ENCODE data around the gene TMED1. TPM values are rescaled to one million over a fixed set of nuclear protein-coding genes. Genes with fewer than 3 reads are reported as not detected.
A peak's percentile ranks its signal among the peaks of the same experiment; 100 is the strongest.

TMED1 gene
- total and polyA plus RNA-seq, 2 experiments from 2014 or later = 29.7 to 37.2 TPM

- Mint-ChIP-seq H3K4me1 (no peaks in the 10 kb centered on the region), H3K9me3 (no peaks in the 10 kb centered on the region), H3K27me3 (ENCODE audit: insufficient read depth, low read depth, poor library complexity) (peaks cover 13% of the 10 kb centered on the region), H3K27ac (peak overlapping the region; percentile 70; the same call in 1 of the 2 replicates), H3K36me3 (ENCODE audit: low read depth) (peaks cover 26% of the 10 kb centered on the region), H3K4me3 (no peak overlapping the region)
- no peaks in the 10 kb centered on the region for H3K9me2 ChIP-seq (ENCODE audit: insufficient read depth)
- ATAC-seq (peak; percentile 16), DNase-seq (ENCODE audit: low spot score) (no peak)
- H3F3A ChIP-seq (replicated peaks; ENCODE audit: low read depth) = no peaks in the 10 kb centered on the region
- H2AFZ ChIP-seq = no peak overlapping the region
- peak overlapping the region; percentile 45; the same call in 1 of the 2 replicates for H3K27ac ChIP-seq (ENCODE audit: low read depth)
- TF ChIP-seq JUNB (IDR thresholded peaks at IDR 0.05; ENCODE audit: unreplicated experiment) (no peak), CTCF (conservative IDR thresholded peaks at IDR 0.05; ENCODE audit: low read depth in 2 of 2) (0 out of 4 replicates have a peak, but pooled peaks of 1 of the 2 experiments have one; percentile 5)
- H3K4me2 ChIP-seq = no peak overlapping the region
- H3K79me2 ChIP-seq (replicated peaks; ENCODE audit: insufficient read depth) = no peaks in the 10 kb centered on the region
- no peak overlapping the region for H3K4me3 ChIP-seq
- no peaks in the 10 kb centered on the region for H3K27me3 ChIP-seq (ENCODE audit: insufficient read depth)
- no peaks in the 10 kb centered on the region for H4K20me1 ChIP-seq (replicated peaks; ENCODE audit: insufficient read depth)
- H3K4me1 ChIP-seq (ENCODE audit: insufficient read depth) = no peaks in the 10 kb centered on the region
- no peaks in the 10 kb centered on the region; the same call in 1 of the 2 replicates for H3K36me3 ChIP-seq (ENCODE audit: insufficient read depth)
Measured at GRCh38 chr19:10811391-10812111, 24.5 kb downstream of the TMED1 start.

- ATAC-seq = no peak
- Histone ChIP-seq H4K20me1 (replicated peaks; ENCODE audit: insufficient read depth) (no peaks in the 10 kb centered on the region), H3K4me2 (no peak overlapping the region), H3K4me1 (ENCODE audit: insufficient read depth) (no peaks in the 10 kb centered on the region), H3K36me3 (ENCODE audit: insufficient read depth) (no peaks in the 10 kb centered on the region; the same call in 1 of the 2 replicates), H3K27ac (ENCODE audit: low read depth) (no peak overlapping the region), H2AFZ (no peak overlapping the region), H3K79me2 (replicated peaks; ENCODE audit: insufficient read depth) (no peaks in the 10 kb centered on the region), H3K9me2 (ENCODE audit: insufficient read depth) (no peaks in the 10 kb centered on the region), H3K4me3 (no peak overlapping the region), H3F3A (replicated peaks; ENCODE audit: low read depth) (no peaks in the 10 kb centered on the region), H3K27me3 (ENCODE audit: insufficient read depth) (no peaks in the 10 kb centered on the region)
- H3K9me3 Mint-ChIP-seq = no peaks in the 10 kb centered on the region
- H3K27ac Mint-ChIP-seq = no peak overlapping the region
- H3K36me3 Mint-ChIP-seq (ENCODE audit: low read depth) = peaks cover 35% of the 10 kb centered on the region
- no peak for DNase-seq (ENCODE audit: low spot score)
- TF ChIP-seq EZH2 (IDR thresholded peaks at IDR 0.05; ENCODE audit: low read depth, unreplicated experiment) = no peak
- TF ChIP-seq CTCF (conservative IDR thresholded peaks at IDR 0.05; ENCODE audit: low read depth in 2 of 2) = 0 out of 4 replicates have a peak, but pooled peaks of 1 of the 2 experiments have one; percentile 4
- no peaks in the 10 kb centered on the region for H3K4me1 Mint-ChIP-seq
- peaks cover 17% of the 10 kb centered on the region for H3K27me3 Mint-ChIP-seq (ENCODE audit: insufficient read depth, low read depth, poor library complexity)
- H3K4me3 Mint-ChIP-seq = no peak overlapping the region
Measured at GRCh38 chr19:10809651-10810285, 26.2 kb downstream of the TMED1 start.
